Limb (tissue), 2 donors: Measurements from ENCODE around the gene TCF23.
"Not testable (repeated sequence)": the region's sequence is repeated elsewhere in the genome, so short reads cannot be mapped to it uniquely, and the experiment has no call there.

ENCODE experiments used
- DNase-seq, 2 donors: peaks; one replicate each; pipeline ENCODE4 v3.0.0-alpha.2; 2016; ENCODE audit errors: extremely low spot score in 2 of 2

TCF23 gene

GRCh38 chr2:27189989-27190388, 41.2 kb downstream of the TCF23 start:
- no peak for DNase-seq

- peak; percentile 62 to 65 for DNase-seq
Measured at GRCh38 chr2:27191070-27191829, 42.4 kb downstream of the TCF23 start.

- no peak for DNase-seq
Measured at GRCh38 chr2:27194538-27195354, 45.9 kb downstream of the TCF23 start.

- not testable (repeated sequence) for DNase-seq
Measured at GRCh38 chr2:27195799-27196198, 47.0 kb downstream of the TCF23 start.

- DNase-seq, result not testable (repeated sequence)
Measured at GRCh38 chr2:27198068-27198467, 49.3 kb downstream of the TCF23 start.

- no peak for DNase-seq
Measured at GRCh38 chr2:27198627-27199026, 49.8 kb downstream of the TCF23 start.

- DNase-seq, result no peak
Measured at GRCh38 chr2:27199241-27199640, 50.4 kb downstream of the TCF23 start.

GRCh38 chr2:27201675-27202074, 52.9 kb downstream of the TCF23 start:
- DNase-seq, result no peak

- no peak for DNase-seq
Measured at GRCh38 chr2:27202854-27203253, 54.0 kb downstream of the TCF23 start.

- no peak for DNase-seq
Measured at GRCh38 chr2:27203741-27204140, 54.9 kb downstream of the TCF23 start.

GRCh38 chr2:27204566-27204965, 55.8 kb downstream of the TCF23 start:
- DNase-seq, result no peak

GRCh38 chr2:27205206-27205605, 56.4 kb downstream of the TCF23 start:
- no peak for DNase-seq

- no peak for DNase-seq
Measured at GRCh38 chr2:27206346-27206745, 57.5 kb downstream of the TCF23 start.
